AG09319 (cell line): Measurements from ENCODE around the gene NXPE3.

Experiments
- DNase-seq: peaks from one replicate; pipeline ENCODE4 v3.0.0-alpha.2; 2010; ENCODE audit warnings: low read depth; ENCODE audit errors: extremely low read depth
- TF ChIP-seq, protein P1 (sequence below): IDR thresholded peaks from 2 replicates; pipeline ENCODE4 v1.5.1; 2011; ENCODE audit warnings: low read depth, mild to moderate bottlenecking, inconsistent platforms, low read length, moderate library complexity

NXPE3 gene

DNA sequence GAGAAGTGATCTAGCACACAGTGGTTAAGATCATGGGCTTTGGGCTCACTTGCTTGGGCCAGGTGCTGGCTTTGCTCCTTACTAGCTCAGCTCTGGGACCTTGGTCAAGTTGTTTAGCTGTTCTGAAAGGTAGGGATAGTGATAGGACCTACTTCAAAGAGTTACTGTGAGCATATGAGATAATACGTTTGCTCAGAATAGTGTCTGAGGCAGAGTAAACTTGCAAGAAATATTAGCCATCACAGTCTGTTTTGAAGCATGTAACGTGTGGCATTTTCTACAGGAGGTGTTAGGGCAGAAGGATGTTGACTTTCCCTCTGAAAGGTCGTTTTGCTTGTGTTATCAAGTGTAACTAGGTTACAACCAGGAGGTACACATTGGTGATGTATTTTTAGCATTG, 35.8 kb downstream of the NXPE3 start:
- no peak for DNase-seq
- TF ChIP-seq, protein P1, sequence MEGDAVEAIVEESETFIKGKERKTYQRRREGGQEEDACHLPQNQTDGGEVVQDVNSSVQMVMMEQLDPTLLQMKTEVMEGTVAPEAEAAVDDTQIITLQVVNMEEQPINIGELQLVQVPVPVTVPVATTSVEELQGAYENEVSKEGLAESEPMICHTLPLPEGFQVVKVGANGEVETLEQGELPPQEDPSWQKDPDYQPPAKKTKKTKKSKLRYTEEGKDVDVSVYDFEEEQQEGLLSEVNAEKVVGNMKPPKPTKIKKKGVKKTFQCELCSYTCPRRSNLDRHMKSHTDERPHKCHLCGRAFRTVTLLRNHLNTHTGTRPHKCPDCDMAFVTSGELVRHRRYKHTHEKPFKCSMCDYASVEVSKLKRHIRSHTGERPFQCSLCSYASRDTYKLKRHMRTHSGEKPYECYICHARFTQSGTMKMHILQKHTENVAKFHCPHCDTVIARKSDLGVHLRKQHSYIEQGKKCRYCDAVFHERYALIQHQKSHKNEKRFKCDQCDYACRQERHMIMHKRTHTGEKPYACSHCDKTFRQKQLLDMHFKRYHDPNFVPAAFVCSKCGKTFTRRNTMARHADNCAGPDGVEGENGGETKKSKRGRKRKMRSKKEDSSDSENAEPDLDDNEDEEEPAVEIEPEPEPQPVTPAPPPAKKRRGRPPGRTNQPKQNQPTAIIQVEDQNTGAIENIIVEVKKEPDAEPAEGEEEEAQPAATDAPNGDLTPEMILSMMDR, result no peak

DNA sequence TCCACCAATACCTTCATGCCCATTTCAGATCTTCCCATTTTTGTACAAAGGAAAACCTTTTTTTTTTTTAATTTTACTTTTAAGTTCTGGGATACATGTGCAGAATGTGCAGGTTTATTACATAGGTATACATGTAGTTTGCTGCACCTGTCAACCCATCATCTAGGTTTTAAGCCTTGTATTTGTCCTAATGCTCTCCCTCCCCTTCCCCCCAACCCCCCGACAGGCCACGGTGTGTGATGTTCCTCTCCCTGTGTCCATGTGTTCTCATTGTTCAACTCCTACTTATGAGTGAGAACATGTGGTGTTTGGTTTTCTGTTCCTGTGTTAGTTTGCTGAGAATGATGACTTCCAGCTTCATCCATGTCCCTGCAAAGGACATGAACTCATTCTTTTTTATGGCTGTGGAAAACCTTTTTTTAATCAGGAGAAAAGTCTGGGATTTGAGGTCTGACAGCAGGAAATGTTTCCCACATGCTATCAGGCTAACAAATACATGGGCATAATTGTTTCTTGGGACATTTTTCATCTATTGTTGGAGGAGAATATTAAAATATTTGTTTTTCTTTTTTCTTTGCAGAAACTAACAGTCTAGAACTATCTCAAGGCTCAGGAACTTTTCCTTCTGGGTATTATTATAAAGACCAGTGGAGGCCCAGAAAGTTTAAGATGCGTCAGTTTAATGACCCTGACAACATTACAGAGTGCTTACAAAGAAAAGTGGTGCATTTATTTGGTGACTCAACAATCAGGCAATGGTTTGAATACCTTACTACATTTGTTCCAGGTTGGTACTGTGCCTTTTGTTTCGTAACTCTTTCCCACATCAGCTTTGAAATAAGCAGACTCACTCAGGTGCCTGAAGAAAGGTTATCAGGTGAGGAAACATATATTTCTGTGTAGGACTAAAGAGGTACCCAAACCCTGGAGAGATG, 37.5 kb downstream of the NXPE3 start:
- no peak for DNase-seq

DNA sequence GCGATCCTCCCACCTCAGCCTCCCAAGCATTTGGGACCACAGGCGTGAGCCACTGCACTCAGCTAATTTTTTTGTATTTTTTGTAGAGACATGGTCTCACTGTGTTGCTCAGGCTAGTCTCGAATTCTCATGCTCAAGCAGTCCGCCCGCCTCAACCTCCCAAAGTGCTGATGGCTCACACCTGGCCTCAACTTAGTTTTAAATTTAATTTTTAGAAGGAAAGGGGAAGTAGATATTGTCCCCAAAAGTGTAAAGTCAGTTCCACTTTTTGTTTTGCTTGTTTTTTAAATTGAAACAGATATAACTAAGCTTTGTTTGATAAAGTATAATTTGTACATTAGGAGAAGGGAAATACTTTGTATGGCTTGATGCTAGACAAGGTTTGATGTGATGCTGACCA, 39.0 kb downstream of the NXPE3 start:
- DNase-seq, result no peak
- TF ChIP-seq, protein P1, result no peak

More for the DNA sequence above, 37.5 kb downstream of the NXPE3 start:
- TF ChIP-seq, protein P1, result no peak

DNA sequence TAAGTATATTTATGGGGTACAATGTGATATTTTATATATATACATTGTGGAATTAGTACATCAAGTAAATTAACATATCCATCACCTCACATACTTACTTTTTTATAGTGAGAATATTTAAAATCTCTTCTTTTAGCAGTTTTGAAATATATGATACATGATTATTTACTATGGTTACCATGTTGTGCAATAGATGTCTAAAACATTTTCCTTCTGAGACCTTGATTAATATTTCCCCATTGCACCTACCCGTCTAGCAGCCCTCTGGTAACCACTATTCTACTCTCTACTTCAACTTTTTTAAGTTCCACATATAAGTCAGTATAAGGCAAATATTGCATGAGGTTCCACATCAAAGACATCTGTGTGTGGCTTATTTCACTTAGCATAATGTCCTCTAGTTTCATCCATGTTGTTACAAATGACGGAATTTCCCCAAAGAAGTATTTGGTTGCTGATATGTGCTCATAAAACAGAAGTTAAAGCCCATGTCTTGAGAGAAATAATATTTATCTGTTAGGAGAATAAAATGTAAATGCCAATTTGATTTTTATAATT, 40.7 kb downstream of the NXPE3 start:
- TF ChIP-seq, protein P1, result no peak
- DNase-seq, result no peak

DNA sequence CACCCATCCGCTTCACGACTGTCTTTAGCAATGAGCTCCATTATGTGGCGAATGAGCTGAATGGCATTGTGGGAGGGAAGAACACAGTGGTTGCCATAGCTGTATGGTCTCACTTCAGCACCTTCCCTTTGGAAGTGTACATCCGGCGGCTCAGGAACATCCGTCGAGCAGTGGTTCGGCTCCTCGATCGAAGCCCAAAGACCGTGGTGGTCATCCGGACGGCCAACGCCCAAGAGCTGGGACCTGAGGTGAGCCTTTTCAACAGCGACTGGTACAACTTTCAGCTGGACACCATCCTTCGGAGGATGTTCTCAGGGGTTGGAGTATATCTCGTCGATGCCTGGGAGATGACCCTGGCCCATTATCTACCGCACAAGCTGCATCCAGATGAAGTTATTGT, 42.5 kb downstream of the NXPE3 start:
- DNase-seq, result no peak
- TF ChIP-seq, protein P1, result no peak

DNA sequence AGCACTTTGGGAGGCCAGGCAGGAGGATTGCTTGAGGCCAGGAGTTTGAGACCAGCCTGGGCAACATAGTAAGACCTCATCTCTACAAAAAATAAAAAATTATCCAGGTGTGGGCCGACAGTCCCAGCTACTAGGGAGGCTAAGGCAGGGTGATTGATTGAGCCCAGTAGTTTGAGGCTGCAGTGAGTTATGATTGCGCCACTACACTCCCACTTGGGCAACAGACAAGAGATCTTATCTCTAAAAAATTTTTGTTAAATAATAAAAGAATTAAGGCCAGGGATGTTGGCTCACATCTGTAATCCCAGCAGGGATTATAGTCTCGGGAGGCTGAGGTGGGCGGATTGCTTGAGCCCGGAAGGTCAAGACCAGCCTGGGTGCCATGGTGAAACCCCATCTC, 44.5 kb downstream of the NXPE3 start:
- no peak for DNase-seq
- TF ChIP-seq, protein P1, result no peak

DNA sequence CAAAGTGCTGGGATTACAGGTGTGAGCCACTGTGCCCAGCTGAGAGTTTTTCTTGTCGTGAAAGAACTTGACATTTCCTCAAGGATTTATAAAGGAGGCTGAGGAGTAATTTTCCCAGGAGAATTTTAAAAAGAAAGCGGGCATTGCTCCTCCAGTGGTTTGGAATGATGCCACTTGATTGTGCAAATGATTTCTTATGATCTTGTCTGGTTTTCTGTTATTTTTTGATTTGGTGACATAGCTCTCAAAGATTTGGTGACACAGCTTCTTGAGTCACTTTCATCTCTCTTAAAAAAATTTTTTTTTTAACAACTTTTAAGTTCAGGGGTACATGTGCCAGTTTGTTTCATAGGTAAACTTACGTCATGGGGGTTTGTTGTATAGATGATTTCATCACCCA, 45.7 kb downstream of the NXPE3 start:
- TF ChIP-seq, protein P1, result no peak
- no peak for DNase-seq
